Ishikawa (cell line): ENCODE data around the gene NUDCD3.

Source experiments
- CEBPB ChIP-seq: IDR thresholded peaks from 2 replicates; pipeline ENCODE4 v1.6.1; 2012
- CREB1 ChIP-seq: IDR thresholded peaks from 2 replicates; pipeline ENCODE4 v1.6.1; 2012; ENCODE audit warnings: low read depth
- EGR1 ChIP-seq: IDR thresholded peaks from 2 replicates; pipeline ENCODE4 v1.6.1; 2012
- EP300 ChIP-seq: IDR thresholded peaks from 2 replicates; pipeline ENCODE4 v1.6.1; 2012; ENCODE audit warnings: borderline replicate concordance
- FOXM1 ChIP-seq: IDR thresholded peaks from 2 replicates; pipeline ENCODE4 v1.6.1; 2012; ENCODE audit warnings: low read depth, borderline replicate concordance
- NFIC ChIP-seq: IDR thresholded peaks from 2 replicates; pipeline ENCODE4 v1.6.1; 2012
- RAD21 ChIP-seq: IDR thresholded peaks from 2 replicates; pipeline ENCODE4 v1.6.1; 2012; ENCODE audit warnings: low read depth
- TAF1 ChIP-seq: IDR thresholded peaks from 2 replicates; pipeline ENCODE4 v1.6.1; 2012; ENCODE audit warnings: low read depth, mild to moderate bottlenecking
- TCF12 ChIP-seq: IDR thresholded peaks from 2 replicates; pipeline ENCODE4 v1.6.1; 2012; ENCODE audit warnings: low read depth
- TEAD4 ChIP-seq: IDR thresholded peaks from 2 replicates; pipeline ENCODE4 v1.6.1; 2012
- YY1 ChIP-seq: IDR thresholded peaks from 2 replicates; pipeline ENCODE4 v1.6.1; 2012; ENCODE audit warnings: low read depth
- ZBTB7A ChIP-seq: IDR thresholded peaks from 2 replicates; pipeline ENCODE4 v1.6.1; 2012; ENCODE audit warnings: low read depth
- TF ChIP-seq, protein P1 (sequence below): IDR thresholded peaks from 2 replicates; pipeline ENCODE4 v1.6.1; 2012; ENCODE audit warnings: low read depth, mild to moderate bottlenecking
- TF ChIP-seq, protein P2 (sequence below): IDR thresholded peaks from 2 replicates; pipeline ENCODE4 v1.6.1; 2012
- TF ChIP-seq, protein P3 (sequence below): IDR thresholded peaks from 2 replicates; pipeline ENCODE4 v1.6.1; 2012

NUDCD3 gene

DNA sequence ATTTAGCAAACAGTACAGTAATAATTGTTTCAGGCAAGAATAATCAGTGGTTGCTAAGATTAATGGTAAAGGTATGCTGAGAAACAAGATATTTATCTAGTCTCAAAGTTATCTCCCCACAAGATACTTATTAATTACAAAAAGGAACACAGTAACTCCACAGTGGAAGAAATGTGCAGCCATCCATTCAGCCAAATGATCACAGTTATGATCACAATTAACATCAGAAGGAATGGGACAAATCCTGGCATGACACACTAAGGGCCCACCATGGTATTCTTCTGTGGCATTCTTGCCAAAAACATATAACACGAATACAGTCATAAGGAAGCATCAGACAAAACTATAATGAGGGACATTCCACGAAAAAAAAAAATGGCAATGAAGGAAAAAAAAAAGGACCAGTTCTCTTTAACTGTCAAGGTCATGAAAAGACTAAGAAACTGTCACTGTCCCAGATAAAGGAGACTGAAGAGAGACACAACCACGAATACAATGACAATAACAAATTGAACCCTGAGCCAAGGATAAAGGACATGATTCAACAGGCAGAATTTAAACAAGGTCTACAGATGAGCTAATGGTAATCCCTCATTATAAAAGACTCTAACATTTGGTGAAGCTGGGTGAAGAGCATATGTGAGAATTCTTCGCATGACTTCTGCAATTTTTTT lies 20.9 kb downstream of the NUDCD3 start:
- TF ChIP-seq TCF12 (no peak), TAF1 (no peak), CEBPB (no peak), EGR1 (no peak), RAD21 (no peak), TEAD4 (no peak), CREB1 (no peak)
- TF ChIP-seq, protein P1, sequence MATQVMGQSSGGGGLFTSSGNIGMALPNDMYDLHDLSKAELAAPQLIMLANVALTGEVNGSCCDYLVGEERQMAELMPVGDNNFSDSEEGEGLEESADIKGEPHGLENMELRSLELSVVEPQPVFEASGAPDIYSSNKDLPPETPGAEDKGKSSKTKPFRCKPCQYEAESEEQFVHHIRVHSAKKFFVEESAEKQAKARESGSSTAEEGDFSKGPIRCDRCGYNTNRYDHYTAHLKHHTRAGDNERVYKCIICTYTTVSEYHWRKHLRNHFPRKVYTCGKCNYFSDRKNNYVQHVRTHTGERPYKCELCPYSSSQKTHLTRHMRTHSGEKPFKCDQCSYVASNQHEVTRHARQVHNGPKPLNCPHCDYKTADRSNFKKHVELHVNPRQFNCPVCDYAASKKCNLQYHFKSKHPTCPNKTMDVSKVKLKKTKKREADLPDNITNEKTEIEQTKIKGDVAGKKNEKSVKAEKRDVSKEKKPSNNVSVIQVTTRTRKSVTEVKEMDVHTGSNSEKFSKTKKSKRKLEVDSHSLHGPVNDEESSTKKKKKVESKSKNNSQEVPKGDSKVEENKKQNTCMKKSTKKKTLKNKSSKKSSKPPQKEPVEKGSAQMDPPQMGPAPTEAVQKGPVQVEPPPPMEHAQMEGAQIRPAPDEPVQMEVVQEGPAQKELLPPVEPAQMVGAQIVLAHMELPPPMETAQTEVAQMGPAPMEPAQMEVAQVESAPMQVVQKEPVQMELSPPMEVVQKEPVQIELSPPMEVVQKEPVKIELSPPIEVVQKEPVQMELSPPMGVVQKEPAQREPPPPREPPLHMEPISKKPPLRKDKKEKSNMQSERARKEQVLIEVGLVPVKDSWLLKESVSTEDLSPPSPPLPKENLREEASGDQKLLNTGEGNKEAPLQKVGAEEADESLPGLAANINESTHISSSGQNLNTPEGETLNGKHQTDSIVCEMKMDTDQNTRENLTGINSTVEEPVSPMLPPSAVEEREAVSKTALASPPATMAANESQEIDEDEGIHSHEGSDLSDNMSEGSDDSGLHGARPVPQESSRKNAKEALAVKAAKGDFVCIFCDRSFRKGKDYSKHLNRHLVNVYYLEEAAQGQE = no peak
- TF ChIP-seq, protein P2, sequence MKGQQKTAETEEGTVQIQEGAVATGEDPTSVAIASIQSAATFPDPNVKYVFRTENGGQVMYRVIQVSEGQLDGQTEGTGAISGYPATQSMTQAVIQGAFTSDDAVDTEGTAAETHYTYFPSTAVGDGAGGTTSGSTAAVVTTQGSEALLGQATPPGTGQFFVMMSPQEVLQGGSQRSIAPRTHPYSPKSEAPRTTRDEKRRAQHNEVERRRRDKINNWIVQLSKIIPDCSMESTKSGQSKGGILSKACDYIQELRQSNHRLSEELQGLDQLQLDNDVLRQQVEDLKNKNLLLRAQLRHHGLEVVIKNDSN = no peak

DNA sequence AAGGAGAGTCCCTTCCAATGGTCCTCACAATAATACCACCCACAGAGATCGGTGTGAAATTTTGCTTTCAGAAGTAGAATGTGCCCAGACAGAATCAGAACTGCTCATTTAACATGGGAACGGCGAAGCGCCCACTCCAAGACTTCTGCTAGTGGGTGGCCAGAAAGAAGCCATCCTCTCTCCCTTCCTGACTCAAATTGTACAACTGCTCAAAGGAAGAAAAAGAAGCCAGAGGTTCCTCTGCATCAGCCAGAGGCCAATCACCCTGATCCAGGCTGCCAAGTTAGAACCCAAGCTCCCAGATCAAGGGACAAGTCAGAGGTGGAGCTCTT lies 23.3 kb downstream of the NUDCD3 start:
- TF ChIP-seq EGR1 = no peak
- TF ChIP-seq TEAD4 = no peak
- no peak for TF ChIP-seq YY1
- TF ChIP-seq RAD21 = no peak
- TF ChIP-seq, protein P3, sequence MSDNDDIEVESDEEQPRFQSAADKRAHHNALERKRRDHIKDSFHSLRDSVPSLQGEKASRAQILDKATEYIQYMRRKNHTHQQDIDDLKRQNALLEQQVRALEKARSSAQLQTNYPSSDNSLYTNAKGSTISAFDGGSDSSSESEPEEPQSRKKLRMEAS = no peak

DNA sequence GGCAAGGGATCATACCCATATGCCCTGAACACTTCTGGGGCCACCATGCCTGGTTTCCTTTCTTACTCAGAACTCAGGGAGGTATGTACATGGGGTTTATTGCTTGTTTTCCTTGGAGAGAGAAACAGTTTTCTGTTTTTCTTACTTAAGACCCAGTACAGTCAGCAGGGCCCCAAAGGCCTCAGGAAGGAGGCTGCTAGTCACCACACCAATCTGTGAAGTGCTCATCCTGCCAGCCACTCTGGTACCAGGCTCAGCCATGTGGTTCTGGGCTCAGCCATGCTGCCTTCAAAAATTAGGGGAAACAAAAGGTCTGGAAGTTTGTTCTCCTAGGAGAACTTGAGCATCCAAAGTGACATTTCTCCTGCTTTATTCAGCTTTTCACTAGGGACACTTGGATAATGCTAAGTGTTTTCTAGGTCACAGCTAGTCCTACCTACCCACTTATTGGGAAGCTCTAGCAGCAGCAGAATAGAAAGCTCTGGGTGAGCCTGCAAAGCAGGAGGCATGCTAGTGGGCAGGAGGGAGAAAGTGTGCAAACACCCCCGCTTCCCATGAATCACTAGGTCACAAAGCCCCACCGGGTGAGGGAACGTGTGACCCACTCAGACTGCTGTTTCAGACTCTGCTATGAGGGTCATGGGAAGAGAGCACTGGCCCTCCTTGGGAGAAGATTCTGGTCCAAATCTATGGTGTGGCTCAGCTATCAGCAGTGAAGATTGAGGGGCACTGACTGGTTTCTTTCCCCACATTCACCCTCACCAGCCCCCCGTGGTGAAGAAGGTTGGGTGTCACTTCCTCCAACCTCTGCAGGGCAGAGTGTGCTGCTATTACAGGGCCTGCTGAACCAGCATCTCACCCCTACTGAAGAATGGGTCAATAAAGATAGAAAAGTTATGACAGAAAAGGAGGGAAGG lies 23.9 kb downstream of the NUDCD3 start:
- TF ChIP-seq EGR1 (no peak), ZBTB7A (no peak), TAF1 (no peak)
- TF ChIP-seq, protein P3 = no peak
- TF ChIP-seq, protein P2 = no peak

DNA sequence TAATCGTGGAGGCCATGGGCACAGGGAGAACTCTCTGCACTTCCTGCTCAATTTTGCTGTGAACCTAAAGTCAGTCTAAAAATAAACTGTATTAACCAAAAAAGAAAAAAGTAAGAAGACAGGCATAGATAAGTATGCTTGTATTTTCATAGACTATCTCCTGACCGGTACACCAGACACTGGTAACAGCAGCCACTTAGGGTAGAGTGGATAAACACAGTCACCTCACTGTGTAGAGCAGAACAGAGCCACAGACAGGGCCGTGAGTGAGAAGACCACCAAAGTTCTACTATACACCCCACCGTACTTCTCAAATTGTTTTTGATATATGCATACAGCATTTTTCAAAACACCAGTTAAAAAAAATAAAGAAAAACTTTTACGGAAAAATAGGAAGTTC lies 25.0 kb downstream of the NUDCD3 start:
- TF ChIP-seq FOXM1 (no peak), TCF12 (no peak), CEBPB (no peak), RAD21 (no peak), CREB1 (no peak), EP300 (no peak), TAF1 (no peak), EGR1 (no peak), NFIC (no peak), YY1 (no peak), ZBTB7A (no peak)
- TF ChIP-seq, protein P1 = no peak
- TF ChIP-seq, protein P2 = no peak
- TF ChIP-seq, protein P3 = no peak

DNA sequence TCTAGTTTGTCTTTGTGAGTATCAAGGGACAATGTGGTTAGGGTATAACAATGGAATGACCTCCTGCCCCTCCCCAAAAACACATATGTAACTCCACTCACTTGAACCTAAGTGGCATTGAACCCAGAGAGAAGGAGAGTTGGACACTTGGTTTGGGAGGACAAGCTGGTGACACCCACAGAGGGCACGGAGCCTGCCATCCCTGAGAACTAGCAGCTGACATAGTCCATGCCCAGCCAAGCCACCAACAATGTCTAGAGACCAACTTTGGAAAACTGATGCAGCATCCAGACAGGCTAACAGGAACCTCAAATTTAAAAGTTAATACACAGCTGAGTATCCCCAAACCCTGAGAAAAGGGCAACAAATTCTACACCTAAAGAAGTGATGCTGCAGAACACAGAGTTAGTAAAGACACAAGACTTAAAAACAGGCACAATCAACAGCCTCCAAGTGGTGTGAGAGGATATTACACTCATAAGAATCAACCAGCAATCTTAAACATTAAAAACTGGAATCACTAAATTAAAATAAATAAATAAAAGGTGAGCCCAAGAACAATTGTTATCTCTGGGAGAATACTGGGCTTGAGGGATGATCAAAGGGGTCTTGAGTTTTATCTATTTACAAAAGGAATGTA lies 27.2 kb downstream of the NUDCD3 start:
- TF ChIP-seq TEAD4 = no peak
- TF ChIP-seq, protein P3 = no peak
- TF ChIP-seq ZBTB7A = no peak
- TF ChIP-seq CEBPB = no peak
- no peak for TF ChIP-seq YY1

DNA sequence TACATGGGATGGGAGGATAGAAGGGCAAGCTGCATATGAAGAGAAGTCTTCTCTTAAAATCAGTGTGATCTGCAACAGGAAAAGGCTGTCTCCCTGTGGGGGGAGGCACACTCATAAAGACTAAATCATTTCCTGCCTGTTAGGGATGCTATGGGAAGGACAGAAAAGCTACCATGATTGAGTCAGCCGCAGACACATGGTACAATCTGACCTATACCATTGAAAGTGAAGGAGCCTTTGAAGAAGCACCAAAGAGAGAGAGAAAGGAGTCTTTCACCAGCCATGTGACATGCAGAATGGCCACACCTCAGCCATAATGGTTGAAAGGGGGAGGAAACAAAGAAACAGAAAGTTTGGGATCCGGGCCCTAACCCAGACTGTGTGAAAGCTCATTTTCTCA lies 29.1 kb downstream of the NUDCD3 start:
- TF ChIP-seq CEBPB (no peak), TEAD4 (no peak), ZBTB7A (no peak), EGR1 (no peak), TAF1 (no peak), YY1 (no peak)
- TF ChIP-seq, protein P1 = no peak
